OCI-M1 (cell line): Measurements from ENCODE around the gene DENND4C.
A peak's percentile ranks its signal among the peaks of the same experiment; 100 is the strongest.
"Not testable (repeated sequence)": the region's sequence is repeated elsewhere in the genome, so short reads cannot be mapped to it uniquely, and the experiment has no call there.

Experiments used
- DNase-seq: peaks from one replicate; lab custom pipeline; 2025; lab: John Stamatoyannopoulos, UW

The DENND4C gene

GRCh38 chr9:19266778-19267384, 36.4 kb downstream of the DENND4C start:
- DNase-seq, result not testable (repeated sequence)

GRCh38 chr9:19269582-19269981, 39.1 kb downstream of the DENND4C start:
- no peak for DNase-seq

GRCh38 chr9:19270421-19270949, 40.0 kb downstream of the DENND4C start:
- no peak for DNase-seq

- no peak for DNase-seq
Observed at GRCh38 chr9:19271081-19271480, 40.6 kb downstream of the DENND4C start.

GRCh38 chr9:19281801-19282200, 51.3 kb downstream of the DENND4C start:
- no peak for DNase-seq

GRCh38 chr9:19283072-19283710, 52.7 kb downstream of the DENND4C start:
- peak; percentile 20 for DNase-seq

GRCh38 chr9:19284729-19285128, 54.2 kb downstream of the DENND4C start:
- DNase-seq, result no peak

- DNase-seq, result peak; percentile 1
Observed at GRCh38 chr9:19286634-19287188, 56.2 kb downstream of the DENND4C start.

GRCh38 chr9:19288081-19288480, 57.6 kb downstream of the DENND4C start:
- DNase-seq, result no peak

- DNase-seq, result no peak
Observed at GRCh38 chr9:19290103-19290502, 59.6 kb downstream of the DENND4C start.

- DNase-seq, result no peak
Observed at GRCh38 chr9:19294219-19294618, 63.7 kb downstream of the DENND4C start.

GRCh38 chr9:19298436-19299000, 68.0 kb downstream of the DENND4C start:
- DNase-seq, result no peak

GRCh38 chr9:19303216-19303615, 72.7 kb downstream of the DENND4C start:
- no peak for DNase-seq

GRCh38 chr9:19306568-19306967, 76.1 kb downstream of the DENND4C start:
- DNase-seq, result no peak

GRCh38 chr9:19310246-19310645, 79.8 kb downstream of the DENND4C start:
- no peak for DNase-seq

GRCh38 chr9:19313573-19313972, 83.1 kb downstream of the DENND4C start:
- DNase-seq, result no peak

- DNase-seq, result no peak
Observed at GRCh38 chr9:19320495-19320894, 90.0 kb downstream of the DENND4C start.

- no peak for DNase-seq
Observed at GRCh38 chr9:19331877-19332276, 101.4 kb downstream of the DENND4C start.

GRCh38 chr9:19336166-19336565, 105.7 kb downstream of the DENND4C start:
- DNase-seq, result no peak

GRCh38 chr9:19342947-19343346, 112.5 kb downstream of the DENND4C start:
- DNase-seq, result no peak

- no peak for DNase-seq
Observed at GRCh38 chr9:19358701-19359100, 128.2 kb downstream of the DENND4C start.

- no peak for DNase-seq
Observed at GRCh38 chr9:19369107-19369506, 138.6 kb downstream of the DENND4C start.

GRCh38 chr9:19371942-19372341, 141.4 kb downstream of the DENND4C start:
- DNase-seq, result peak; percentile 3
